M059J (cell line): ENCODE data around the gene ATXN7L1. TPM values are rescaled to one million over a fixed set of nuclear protein-coding genes. Genes with fewer than 3 reads are reported as not detected.
"Not testable (repeated sequence)": the region's sequence is repeated elsewhere in the genome, so short reads cannot be mapped to it uniquely, and the experiment has no call there.

Source experiments
- DNase-seq: peaks from one replicate; pipeline ENCODE4 v3.0.0-alpha.2; 2012; ENCODE audit warnings: low read depth
- total RNA-seq: library from RNA; depleted of rRNA; stranded (reverse); fragments of >200 nt; shearing (Covaris generic); gene quantifications from 2 replicates; pipeline ENCODE4 v1.2.3, GENCODE V29; 2014

ATXN7L1 gene
- total RNA-seq, 1 experiment from 2014 or later: 7.7 TPM

DNA sequence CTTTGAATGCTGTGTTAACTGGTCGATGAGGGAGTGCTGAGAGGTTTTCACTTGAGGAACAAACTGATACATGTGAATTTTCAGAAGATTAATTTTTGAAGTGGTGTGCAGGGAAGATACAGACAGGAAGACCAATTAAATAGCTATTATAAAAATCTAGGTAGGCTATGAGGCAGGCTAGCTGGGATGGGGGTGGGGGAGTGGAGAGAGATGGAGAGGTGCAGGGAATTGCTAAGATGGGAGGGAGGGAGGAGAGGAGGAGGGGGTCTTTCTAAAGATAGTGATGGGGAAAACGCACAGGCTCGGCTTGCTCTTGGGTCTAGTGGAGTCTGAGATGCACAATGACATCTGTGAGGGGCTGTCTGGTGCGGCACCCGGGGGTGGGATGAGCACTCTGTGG lies 15.2 kb downstream of the ATXN7L1 start:
- no peak for DNase-seq

DNA sequence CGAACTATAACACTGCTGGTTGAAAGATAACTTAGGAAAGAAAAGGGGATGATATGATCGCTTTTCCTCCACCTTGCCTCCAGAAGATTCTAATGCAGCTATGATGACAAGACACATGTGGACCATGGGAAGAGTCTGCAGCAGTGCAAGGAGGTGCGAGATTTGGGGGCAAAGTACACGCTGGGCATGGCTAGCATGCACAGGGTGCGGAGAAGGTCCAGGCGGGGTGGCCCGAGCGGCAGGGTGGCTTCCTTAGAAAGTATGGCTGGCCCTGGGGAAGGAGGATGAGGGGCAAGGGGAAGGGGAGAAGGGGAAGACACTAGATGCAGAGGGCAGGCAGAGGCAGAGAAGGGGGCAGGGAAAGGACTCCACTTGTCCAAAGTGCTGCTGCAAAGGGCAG lies 15.6 kb downstream of the ATXN7L1 start:
- DNase-seq: no peak

DNA sequence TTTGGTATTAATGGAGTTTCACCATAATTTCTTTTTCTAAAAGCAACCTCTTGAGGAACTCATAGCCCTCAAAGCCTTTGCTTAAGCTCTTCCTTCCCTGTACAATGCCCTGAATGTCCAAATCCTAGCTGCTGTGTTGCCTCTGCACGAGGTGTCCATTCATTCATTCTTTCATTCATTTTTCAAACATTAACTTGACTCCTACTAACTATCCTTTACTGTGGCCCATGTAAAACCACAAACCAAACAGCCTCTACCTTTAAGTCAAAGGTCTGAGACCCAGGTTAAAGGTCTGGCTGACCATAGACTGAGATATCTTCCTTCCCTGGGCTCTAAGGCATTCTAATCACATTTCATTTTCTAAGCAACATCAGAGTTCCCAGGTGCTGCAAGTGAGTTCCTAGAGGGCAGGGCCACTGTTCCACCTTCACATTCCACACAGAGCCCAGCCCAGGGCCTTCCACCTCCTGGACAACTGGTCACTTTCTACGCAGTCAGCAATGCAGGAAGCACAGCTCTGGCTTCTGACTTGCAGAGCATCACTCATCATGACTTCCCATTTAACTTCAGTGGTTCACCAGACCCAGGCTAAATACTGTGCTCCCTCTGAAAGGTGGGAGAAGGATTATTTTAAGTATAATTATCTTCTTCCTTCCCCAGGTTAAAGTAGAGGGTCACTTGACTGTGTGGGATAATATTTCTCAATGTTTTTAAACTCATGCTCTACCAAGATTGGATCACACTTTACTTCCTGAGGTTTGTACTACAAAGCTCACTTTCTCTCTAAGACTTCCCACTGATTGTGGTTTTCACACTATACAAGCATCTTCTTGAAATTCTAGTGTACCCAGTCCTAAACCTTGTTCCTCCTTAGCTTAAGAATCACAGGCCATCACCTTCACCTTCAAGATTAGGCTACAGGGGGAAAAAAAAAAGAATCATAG lies 19.1 kb downstream of the ATXN7L1 start:
- DNase-seq: no peak

DNA sequence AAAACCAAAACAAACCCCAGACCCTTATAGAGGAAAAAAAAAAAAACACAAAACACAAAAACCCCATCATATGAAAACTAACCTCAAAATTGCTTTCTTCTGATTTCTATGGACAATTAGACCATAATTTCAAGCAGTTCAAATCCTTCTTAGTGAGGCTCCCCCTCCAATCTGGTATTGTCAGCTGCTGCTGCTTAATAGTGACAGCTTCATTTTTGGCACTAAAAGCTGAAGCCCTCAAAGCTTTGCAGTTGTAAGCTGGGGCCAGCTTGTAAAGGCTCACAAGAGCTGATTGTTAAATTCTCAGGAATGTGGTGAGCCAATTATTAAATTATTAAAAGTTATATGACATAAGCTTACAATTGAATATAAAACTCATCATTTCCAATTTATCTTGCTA lies 21.9 kb downstream of the ATXN7L1 start:
- DNase-seq: no peak

DNA sequence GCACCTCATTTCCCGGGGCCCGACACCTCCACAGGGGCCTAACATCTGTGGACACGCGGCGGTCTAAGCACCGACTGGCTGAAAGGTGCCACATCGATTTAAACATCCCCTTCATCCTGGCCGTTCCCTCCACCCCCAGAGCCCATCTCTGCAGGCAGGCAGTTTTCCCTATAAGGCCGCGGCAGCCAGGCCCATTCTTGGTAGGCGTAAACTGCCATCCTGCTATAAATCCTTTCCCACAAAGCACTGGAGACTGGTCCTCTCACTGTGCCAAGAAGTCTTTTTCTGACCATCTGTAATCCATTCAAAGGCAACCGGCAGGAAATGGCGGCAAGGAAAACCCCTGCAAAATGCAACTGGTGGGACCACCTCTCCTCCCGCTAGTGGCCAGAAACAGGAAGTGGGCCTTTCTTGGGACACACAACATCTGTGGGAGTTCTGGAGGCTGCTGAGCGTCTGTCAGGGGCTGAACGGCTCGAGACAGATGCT lies 22.4 kb downstream of the ATXN7L1 start:
- no peak for DNase-seq

DNA sequence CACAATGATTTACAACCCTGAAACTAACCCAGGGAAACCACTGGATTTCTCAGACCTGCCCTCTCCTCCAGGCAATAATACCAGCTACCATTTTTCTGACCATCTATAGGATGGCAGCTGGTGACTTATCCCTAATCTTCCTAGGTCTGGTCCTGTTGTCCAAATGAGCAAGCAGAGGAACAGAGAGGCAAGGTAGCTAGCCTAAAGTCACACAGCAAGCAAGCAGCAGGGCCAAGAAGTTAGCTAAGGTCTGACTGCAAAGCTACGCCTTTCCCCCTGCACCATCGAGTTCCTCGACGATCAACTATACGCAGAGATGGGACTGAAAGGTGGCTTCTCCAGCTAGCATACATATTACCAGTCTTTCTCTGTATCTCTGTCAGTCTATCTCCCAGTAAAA lies 25.3 kb downstream of the ATXN7L1 start:
- peak; percentile 13 for DNase-seq

DNA sequence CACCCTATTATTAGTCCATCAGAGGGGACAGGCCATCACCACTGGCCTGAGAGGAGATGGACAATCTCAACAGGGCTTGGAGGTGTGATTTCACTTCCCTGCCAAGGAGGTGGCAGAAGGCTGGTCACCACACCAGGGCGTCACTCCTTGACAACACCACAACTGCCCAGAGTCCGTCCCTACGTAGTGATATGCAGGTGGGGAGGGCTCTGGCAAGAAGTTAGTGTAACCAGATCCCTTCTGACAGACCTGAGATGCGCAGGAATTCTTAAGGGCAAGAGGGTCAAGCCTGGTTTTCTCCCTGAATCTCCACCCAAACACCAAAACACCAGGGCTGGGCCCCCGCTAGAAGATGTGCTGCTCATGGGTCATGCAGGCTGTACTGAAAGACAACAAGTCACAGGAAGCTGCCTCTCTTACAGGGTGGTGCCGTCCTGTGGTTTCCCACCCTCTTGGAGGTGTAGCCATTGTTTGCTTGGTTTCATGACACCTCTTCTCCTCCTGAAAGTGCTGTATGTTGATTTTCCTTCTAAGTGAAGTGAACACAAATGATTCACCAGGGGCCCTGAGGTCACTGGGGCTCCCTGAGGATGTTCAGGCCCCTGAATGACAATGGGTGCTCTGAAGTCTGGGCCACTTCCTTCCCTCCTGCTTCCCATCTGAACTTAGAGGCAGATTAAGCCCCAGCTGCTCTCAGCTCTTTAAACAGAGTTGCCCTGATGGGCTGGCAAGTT lies 27.1 kb downstream of the ATXN7L1 start:
- DNase-seq: peak; percentile 69

DNA sequence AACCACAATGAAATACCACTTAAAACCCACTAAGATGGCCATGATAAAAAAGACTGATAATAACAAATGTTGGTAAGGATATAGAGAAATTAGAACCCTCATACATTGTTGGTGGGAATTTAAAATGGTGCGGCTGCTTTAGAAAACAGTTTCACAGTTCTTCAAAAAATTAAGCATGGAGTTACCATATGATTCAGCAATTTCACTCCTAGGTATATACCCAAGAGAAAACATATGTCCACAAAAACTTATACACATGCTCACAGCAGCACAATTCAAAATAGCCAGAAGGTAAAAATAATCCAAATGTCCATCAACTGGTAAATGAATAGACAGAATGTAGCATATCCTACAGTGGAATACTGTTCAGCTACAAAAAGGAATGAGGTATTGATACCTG lies 30.0 kb downstream of the ATXN7L1 start:
- DNase-seq: no peak

DNA sequence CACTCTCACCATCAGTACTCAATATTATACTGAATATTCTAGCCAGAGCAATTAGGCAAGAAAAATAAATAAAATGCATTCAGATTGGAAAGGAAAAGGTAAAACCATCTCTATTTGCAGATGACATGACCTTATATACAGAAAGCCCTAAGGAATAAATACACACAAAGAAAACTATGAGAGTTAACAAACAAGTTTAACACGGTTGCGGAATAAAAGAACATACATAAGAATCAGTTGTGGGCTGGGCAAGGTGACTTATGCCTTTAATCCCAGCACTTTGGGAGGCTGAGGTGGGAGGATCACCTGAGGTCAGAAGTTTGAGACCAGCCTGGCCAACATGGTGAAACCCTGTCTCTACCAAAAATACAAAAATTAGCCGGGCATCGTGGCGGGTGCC lies 31.7 kb downstream of the ATXN7L1 start:
- DNase-seq: not testable (repeated sequence)

DNA sequence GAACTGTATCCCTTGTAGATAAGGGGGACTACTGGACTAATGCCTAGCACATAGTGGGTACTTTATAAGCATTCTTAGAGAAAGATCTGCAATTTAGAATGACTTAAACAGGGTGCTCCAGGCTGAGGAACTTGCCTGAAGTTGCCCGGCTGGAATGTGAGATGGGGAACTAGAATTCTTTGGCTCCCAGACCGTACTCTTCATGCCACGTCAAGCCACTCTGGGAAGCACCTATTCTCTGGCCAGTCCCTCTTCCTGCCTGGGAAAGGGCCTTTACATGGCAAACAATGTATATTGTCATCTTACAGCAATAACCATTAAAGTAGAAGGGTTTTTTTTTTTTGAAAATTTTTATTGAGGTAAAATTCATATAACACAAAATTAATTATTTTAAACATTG lies 34.5 kb downstream of the ATXN7L1 start:
- no peak for DNase-seq

DNA sequence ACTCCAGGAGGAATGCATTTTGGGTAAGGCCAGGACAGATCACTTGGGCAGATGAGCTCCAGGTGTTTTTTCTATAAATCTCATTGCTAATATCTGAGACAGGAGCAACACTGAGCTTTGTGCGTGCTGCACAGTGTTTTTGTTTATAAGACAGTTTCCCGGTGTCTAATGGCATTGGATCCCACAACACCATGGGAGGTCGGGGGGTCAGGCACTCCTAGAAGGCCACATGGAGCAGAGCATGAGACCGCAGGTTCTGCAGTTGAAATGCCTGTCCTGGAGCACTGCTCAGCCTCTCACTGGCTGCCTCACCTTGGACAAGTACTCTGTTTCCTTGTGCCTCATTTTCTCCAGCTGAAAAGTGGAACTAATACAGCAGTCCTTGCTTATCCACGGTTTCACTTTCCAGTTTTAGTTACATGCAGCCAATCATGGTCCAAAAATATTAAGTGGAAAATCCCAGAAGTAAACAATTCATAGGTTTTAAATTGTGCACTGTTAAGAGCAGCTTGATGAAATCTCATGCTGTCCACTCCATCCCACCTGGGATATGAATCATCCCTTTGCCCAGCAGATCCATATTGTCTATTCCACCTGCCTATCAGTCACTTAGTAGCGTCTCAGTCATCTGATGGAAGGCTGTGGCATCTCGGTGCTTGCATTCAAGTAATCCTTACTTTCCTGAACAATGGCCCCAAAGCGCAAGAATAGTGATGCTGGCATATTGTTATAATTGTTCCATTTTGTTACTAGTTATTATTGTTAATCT lies 35.2 kb downstream of the ATXN7L1 start:
- DNase-seq: peak; percentile 54

DNA sequence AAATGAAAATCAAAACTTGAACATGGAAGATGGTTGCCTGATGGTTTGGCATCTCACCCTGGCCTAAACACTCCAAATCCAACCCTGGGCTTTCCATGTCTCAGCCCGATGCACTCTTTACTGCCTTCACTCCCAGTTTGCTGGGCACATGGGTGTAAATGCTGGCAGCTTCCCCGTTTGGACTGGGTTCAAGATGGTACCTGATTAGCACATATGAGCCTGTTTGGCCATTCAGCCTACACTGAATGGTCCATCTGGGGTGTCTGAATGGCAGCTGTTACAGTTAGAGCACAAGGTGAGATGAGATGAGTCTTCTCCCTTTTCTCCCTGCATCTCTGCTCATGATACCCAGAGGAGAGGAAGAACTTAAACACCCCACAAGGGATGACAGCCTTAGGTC lies 37.1 kb downstream of the ATXN7L1 start:
- no peak for DNase-seq

DNA sequence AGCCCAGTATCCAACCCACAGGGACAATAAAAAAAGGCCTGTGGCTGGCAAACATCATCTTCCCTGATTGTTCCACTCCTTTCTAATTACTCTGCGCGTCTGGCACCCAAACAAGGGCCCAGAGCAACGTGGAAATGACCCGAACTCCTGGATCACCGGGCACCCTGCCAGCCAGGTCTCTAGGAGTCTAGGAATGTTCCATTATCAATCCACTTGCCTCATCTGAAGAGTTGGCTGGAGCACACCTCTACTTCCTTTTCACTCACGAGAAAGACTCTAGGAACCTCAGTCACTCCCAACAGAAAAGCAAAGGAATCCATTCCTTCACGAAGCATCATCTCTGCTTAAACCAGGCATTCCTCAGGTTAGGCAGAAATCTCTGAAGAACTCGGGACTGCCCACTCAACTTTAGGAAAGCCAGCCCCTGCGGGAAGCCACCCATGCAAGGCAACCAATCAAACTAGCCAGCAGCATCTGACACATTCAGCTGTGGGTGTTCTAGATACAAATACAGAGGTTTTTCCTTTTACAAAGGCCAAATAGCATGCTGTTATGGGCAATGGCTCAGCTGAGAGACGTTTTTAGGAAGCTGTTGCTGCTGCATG lies 37.7 kb downstream of the ATXN7L1 start:
- DNase-seq: peak; percentile 44

DNA sequence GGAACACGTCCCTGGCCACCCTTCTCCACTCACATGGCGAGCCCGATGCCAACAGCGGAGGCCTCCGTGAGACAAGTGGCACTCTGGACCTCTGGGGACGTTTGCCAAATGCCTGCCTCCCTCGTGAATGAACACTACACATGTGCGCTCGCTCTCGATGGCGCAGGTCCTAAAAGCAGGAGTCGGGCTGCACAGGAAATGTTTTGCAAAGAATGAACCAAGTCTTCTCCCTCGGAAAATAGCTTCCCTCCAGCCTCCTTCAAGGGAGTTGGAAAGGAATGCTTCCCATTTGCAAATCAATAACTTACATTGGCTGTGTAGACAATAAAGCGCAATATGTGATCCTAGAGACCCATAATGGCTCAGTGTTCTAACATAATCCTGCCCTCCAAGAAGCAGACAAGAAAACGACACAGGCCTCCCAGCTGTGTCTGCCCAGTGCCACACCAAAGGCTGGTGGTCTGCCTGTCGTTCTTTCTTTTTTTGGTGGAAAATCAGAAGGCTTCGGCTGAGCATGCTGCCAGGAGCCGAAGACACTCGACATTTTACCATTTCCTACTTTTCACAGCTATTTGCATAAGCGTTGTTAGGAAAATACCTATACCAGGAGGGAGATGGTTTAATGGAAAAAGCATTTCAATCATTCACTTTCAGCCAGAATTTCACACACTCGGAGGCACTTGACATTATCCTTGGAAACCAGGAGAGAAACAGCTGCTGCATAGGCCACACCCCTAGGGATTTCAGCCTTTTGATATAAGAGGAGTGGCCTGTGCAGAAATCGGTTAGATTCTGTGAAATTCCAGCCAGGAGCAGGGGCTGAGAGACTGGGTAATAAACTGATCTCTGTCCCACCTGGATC lies 38.4 kb downstream of the ATXN7L1 start:
- no peak for DNase-seq

DNA sequence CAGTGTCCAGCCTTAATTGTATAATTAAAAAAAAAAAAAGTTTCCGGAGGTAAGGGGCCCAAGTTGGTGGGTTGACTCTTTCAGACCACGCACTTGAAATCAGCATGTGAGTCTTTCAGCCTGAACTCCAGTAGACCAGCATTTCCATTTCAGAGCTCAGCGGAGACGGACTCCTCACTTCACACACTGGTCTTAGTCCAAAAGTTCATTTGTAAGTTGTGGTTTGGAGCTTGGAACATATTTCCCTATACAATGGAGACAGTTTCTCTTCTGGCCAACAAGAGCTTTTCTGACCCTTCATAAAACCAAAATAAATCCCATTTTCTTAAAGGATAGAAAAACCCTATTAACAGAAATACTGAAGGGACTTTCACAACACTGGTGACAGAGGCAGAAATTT lies 41.0 kb downstream of the ATXN7L1 start:
- DNase-seq: no peak

DNA sequence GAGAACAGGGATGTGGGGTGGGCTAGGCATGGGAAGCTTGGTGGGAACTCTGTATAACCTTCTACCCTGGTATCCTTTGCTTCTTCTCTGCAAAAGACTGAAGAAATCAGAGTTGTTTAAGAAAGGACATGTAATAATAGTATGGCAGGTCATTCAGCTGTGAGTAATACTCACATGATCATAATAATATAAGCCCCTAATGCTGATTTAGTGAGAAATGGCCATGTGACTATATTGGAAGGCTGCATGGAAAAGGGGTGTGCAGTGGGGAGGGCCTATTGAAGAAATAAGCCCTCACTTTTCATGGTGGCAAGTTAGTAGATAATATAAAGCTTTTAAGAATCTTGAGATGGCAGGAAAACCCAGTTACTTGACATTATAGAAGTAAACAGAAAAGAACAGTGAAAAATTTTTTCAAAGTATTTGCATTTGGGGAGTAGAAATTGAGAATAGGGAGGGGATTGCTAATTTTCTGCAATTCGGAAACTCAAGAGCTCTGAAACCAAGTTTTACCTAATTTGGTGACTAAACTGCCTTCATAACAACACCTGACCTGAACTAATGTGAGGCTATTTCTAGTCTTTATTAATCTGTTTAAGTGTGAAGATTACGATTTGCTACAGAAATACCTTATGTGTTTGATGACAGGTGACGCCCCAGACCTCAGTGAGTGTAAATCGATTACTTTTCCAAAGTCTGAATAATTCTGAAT lies 44.4 kb downstream of the ATXN7L1 start:
- DNase-seq: no peak

DNA sequence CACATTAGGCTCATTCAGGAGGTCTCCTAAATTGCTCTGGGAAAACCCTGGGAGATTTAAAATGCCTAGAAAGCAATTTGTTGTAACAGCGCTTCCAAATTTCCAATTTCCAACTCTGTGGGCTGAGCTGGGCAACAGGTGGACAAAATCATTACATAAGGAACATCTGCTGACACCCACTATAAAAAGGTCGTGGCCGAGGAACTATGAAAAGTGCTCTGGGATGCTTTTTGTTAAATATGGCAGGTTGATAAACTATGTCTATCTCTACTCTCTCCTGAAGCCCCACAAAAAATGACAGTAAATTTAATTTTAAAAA lies 45.1 kb downstream of the ATXN7L1 start:
- no peak for DNase-seq

DNA sequence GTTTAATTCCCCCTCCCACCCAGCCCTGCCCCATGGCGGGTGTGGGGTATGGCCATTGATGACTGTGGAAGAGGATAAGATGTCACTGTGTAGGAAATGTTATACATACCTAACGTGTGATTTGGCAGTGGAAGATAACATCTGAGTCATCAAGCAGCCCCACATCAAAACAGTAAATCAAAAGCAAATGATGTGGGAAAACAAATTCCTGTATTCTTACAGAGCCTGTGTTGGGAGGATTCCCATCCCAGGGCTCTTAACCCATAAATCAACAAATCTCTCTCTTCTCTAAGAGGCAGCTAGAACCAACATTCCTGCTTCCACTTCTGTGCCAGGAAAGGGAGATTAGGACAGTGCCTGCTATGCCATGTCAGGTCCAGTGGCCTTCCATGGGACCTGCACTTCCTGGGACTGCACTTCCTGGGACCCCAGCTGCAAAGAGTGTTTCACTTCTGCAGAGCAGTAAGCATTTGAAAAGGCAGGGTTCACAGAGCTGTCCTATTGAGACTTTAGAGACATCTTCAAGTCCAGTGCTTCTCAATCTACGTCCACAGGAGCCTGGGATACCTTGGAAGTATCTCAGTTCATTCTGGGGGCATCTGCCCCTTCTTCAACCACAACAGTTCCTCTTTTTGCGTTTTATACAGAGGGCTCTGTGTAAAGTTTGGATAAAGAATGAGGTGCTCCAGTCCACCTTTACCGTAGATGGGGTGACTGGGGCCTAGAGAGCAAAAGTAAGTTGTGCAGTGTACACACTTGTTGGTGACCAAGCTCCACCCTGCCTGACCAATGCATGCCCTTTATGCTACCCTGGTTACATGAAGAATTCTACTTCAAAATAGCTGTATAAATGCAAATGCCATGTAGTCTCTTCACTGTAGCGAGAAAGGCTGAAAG lies 45.7 kb downstream of the ATXN7L1 start:
- DNase-seq: peak; percentile 99

DNA sequence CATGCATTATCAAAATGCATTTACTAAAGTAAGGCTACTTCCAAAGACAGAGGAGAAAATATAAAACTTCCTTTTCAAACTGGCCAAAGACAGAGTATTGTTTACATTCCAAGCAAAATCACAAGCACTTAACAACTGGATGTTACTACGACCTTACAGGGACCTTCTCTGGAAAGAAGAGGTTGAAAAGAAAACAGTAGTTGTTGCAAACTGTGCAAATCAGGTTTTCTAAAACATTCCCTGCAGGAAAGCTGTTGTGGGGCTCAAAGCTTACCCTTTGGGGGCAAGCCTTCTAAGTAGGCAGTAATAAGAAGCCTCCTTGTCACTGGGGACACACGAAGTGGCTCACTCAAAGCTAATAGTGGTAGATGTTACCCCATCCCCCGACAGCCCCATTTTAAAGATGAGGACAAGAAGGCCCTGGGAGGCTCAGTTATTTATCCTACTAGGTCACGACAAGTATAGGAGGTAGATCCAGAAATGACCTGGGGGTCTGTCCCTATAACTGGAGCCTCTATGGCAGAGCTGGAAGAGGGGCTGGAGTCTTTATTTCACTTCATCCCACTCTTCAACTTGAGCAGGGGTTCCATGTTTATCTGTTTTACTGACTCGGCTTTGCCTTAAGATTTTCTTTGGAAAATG lies 46.6 kb downstream of the ATXN7L1 start:
- DNase-seq: peak; percentile 66
